ENCODE measurements around the gene UBE2V1.

- no peak for TF ChIP-seq EZH2 (IDR thresholded peaks at IDR 0.05; ENCODE audit: low read length, unreplicated experiment)
- TF ChIP-seq CTCF (conservative IDR thresholded peaks at IDR 0.05; ENCODE audit: low read depth, low read length), result peak; percentile 64
- TF ChIP-seq EZH2phosphoT487 (IDR thresholded peaks at IDR 0.05; ENCODE audit: borderline replicate concordance, low read length), result no peak
Observed at GRCh38 chr20:50112512-50113419, at the start of gene UBE2V1.
